NCI-H2107 (cell line): ENCODE measurements around the gene KLHL25.

Source experiments
- DNase-seq: peaks from one replicate; lab custom pipeline; 2025; lab: John Stamatoyannopoulos, UW

Gene KLHL25

DNA sequence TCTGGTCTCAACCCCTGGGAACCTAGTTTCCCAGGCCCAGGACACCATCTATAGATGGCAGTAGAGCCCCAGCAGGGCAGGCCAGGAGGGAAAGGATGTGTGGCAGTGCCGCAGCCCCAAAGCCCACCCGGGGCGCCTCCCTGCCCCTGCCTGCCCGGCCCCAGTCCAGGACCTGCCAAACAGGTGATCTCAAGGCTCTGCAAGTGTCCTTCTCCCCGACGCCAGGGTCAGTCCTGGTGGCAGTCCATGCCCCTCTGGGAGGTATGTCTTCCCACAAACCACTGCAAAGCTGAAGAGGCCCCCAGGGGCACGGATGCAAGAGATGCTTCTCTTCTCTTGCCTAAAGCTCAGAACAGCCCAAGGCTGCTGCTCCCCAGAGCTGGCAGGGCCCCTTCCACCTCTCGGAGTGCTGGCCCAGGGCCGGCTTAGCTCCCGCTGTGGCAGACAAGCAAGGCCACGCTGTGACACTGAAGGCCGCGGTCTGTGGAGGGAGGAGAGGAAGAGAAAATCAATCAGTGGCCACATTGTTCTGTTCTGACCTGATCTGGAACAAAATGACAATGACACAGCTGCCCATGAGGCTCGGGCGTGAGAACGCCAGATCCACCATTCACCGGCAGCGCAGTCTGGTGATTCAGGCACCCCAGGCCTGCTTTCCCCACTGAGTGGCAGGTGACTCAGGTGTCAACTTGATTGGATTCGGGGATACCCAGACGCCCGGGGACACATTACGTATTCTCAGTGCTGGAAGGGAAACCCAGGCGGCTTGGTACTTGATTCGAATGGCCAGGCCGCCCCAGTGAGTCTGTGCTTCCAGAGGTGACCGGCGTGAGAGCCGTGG, 34.0 kb downstream of the KLHL25 start:
- no peak for DNase-seq

DNA sequence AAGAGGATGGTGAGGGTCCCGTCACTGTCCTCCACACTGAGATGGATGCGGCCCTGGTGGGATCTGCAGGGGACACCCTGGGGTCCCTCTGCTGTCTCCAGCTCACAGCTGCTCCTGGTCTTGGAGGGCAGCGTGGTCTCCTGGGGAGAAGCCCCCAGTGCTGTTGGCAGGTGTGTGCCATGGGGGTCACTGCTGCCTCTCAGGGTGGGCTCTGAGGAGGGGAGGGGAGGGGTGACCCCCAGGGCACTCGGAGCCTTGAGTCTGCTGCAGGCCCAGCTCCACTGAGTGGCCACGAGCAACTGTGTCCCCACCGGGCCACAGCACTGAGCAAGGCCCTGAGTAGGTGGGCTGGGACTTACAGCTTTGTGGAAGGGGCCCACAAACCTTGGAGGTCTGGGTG, 34.7 kb downstream of the KLHL25 start:
- DNase-seq, result no peak

GRCh38 chr15:85759376-85759775, 35.3 kb downstream of the KLHL25 start:
- no peak for DNase-seq

DNA sequence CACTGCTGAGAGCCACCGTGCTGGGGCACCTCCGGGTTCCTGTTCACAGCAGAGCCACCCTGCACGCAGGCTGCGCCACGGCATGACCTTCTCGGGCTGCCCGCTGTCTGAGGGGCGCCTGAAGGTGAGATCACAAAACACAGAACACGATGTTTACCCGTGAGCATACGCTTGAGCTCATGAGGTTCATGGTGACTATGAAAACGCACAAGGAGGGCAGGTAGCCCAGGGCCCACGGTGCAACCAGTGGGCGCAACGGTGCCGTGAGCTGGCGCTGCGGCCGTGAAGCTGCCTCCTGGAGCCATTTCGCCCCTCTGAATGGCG, 36.1 kb downstream of the KLHL25 start:
- DNase-seq, result no peak

DNA sequence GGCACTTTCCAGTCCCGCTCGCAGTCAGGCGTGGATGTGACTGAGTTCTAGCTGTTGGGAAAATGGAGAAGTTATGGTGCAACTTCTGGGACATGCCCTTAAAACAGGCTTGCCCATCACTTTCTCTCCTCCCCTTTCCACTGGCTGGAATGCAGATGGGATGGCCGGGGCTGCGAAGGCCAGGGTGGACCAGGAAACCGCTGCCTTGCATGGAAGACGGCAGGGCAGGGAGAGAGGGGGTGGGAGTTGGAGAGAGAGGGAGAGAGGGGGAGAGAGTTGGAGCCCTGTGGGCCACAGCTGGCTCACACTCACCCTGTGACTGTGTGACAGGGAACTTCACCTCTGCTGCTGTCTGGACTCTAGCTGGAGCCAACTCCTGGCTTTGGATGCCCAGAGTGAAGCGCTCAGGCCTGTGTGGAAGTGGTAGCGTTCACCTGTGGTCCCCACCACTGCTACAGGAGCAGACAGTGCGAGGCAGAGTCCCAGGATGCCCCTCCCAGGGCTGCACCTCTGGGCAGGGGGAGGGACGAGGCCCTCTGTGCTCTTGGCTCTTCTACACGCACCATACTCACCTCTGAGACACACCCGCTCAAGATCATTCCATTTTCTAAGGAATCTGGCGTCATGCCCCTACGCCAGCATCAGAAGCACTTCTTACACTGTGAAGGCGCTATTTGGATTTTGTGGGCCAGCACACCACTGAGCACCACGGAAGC, 36.6 kb downstream of the KLHL25 start:
- no peak for DNase-seq

DNA sequence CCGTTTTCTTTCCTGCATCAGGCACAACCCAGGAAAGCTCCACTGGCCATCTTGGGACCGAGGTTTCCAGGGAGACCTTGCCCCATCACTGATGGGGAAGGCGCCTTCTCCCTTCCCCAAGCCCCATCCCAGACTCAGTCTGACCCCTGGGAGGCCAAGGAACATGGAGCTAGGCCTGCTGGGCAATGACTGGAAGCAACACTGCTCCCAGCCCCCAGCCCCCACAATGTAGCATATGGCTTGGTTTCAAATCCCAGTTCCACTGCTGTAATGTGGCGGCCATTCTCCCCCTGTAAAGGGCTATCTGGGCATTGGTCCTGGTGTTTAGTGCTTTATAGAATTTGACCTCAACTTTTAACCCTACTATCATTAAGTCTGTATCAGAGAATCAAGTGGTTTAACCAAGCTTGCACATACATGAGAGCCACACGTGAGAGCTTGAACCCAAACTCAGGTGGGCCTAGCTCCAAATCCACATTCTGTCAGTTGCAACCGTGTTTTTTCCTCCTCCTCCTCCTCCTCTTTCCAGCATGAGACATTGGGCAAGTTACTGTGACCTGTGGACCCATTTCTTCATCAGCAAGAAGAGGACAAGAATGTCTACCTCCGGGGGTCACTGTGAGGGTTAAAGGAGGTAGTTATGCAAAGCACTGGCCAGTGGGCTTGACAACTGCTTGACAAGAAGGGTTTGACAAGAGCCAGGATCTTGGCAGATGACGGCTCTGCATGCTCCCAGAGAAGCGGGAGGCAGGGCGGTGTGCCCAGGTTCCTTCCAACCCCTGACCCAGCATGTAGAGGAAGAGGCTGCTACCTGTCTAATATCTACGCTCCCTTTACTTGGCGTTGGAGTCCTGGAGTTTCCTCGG, 37.4 kb downstream of the KLHL25 start:
- DNase-seq, result no peak

DNA sequence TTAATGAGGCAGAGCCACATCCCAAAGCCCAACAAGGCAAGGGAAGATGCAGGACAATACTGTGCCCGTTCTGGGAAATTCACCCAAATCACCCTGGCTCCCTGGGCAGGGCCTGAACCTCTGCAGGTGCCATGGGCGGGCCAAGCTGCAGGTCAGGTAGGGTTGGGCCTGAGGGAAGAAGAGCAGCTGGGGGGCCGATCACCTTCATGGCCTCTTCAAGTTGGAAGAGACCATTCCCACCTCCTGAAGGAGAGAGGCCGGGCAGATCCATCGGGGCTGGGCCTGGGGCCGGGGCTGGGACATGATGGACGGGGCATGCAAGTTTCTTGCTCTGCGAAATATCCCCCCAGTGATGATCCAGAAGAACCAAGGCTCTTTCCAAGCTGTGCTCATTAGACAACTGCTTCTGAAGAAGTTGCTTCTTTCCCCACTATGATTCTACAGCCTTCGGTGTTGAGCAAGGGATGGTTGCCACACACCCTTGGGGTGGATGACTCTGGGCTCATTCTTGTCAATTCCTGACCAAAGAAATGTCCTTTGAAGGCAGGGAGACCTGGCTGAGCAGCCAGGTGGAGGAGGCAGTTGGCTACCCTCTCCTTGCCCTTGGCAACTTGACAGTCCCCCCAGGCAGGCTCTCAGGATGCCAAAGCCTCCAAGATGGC, 38.2 kb downstream of the KLHL25 start:
- DNase-seq, result no peak

DNA sequence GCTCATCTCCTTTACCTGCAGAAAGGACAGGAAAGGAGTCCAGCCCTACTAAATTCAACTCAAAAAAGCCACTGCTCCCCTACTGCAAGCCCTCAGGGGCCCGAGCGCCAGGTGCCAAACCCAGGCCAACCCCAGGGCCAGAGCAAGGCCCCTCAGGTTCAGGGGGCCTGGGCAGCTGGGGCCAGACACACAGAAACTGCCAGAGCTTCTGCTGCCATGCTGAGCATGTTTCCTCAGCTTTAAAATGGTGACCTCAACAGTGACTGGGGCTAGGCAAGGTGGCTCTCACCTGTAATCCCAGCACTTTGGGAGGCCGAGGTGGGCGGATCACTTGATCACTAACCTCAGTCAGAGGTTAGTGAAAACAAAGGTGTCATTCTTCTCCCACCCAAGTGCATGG, 38.8 kb downstream of the KLHL25 start:
- no peak for DNase-seq

DNA sequence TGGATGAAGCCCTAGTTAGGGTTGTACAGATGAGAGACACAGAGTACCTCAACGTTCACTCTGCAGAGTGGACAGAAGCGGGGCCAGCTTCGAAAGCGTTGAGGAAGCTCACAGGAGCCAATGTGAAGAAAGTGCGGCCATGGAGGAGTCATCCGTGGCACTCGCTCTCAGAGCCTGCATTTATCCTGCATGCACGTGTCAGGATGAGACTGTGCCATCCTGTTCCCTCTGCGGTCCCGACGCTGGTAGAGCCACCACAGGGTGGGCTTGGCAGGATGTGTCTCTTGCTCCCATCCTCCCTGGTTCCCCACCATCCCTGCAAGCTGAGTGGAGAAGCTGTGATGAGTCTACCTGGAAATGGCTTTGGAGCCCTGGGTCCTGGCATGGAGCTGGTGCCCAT, 39.3 kb downstream of the KLHL25 start:
- DNase-seq, result no peak

GRCh38 chr15:85754989-85755388, 39.7 kb downstream of the KLHL25 start:
- DNase-seq, result no peak

GRCh38 chr15:85753791-85754452, 40.8 kb downstream of the KLHL25 start:
- no peak for DNase-seq

DNA sequence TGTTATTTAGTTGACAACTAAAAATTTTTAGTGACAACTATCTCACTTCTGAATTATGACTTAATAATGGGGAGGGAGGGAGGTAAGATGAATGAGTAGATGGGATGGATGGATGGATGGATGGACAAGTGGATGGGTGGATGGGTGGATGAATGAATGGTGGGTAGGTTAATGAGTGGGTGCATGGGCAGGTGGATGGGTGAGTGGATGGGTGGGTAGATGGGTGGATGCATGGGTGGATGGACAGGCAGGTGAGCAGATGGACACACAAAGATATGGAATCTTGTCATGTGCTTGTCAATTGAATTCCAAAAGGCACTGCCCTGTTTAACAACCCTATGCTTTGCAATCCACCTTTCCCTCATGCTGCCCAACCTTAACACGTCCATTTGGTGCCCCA, 41.5 kb downstream of the KLHL25 start:
- DNase-seq, result no peak

DNA sequence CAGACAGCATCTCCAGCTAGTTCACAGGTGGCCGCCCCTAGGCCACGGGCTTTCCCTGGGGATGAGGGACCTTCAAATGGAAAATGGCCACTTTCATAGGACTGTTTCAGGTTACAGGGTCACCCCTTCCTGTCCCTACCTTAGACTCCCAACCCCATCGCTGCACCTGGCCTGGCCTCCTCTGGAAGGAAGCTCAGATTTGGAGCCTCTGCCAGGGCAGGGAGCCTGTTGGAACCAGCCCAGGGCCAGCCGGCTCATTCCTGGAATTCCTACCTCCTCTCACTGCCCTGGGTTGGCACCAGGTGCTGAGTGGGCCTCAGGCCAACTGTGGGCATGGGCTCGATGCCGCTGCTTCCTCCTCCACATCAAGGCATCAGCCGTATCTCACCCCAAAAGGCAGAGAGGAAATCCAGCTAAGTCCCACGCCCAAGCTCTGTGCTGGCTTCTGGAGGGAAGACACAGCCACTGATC, 42.2 kb downstream of the KLHL25 start:
- no peak for DNase-seq

DNA sequence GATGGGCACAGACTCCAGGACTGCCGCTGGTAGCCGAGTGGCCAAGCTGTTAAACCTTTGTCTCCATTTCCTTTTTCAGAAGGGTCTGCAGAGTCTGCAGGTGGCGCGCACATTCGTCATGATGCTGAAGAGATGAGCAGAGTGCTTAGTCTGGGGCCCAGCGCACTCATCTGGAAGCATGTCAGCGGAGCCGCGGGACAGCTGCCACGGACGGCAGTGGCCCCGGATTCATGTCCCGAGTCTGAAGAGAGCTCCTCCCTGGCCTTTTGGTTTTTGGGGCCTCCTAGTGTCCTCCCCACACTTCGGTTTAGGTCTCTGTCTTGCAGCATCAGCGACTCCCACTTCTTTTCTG, 42.6 kb downstream of the KLHL25 start:
- DNase-seq, result no peak

- no peak for DNase-seq
Observed at GRCh38 chr15:85751291-85752123, 43.2 kb downstream of the KLHL25 start.

GRCh38 chr15:85750319-85751290, 44.1 kb downstream of the KLHL25 start:
- no peak for DNase-seq

DNA sequence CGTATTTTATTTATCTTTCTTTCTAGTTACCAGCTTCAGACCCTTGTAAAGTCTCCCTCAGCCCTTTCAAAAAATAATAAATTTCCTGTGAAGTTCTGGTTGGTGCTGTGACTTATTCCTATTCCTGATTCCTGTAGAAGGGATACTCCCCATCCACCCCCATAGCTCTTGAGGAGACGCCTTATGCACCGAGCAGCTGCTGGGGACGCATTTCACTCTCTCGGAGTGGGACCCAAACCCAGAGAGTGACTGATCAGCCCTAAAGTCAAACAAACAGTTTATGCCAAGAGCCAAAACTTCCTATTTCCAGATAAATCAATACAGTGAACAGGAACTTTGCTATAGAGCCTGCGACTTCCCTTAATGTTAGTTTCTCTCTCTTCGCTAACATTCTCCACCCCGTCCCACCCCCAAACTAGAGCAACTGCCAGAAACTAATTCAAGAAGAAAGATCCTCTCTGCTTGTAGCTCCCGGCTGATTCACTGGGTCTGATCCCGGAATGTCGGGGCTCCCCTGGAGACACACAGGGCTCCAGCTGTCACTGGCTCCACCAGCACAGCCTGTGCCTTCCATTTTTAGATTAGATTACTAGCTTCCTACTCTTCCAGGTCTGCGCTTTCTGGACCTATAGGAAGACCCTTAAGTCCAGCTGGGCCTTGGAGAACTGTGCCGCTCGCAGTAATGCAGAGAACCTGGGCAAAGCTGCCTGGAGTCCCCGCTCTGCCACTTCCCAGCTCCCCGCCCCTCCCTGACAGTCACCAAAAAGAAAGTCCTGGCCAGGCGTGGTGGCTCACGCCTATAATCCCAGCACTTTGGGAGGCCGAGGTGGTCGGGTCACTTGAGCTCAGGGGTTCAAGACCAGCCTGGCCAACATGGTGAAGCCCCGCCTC, 45.2 kb downstream of the KLHL25 start:
- DNase-seq, result no peak

- no peak for DNase-seq
Observed at GRCh38 chr15:85748729-85749128, 46.0 kb downstream of the KLHL25 start.
